Transverse colon (tissue), 4 donors: ENCODE data around the gene LRRC49. TPM values are rescaled to one million over a fixed set of nuclear protein-coding genes. Genes with fewer than 3 reads are reported as not detected.
"Not testable (repeated sequence)": the region's sequence is repeated elsewhere in the genome, so short reads cannot be mapped to it uniquely, and the experiment has no call there.

ENCODE experiments used
- DNase-seq: peaks from one replicate; pipeline ENCODE4 v3.0.0-alpha.2; 2019
- H3K27ac ChIP-seq, 4 donors: fragments of 200-600 bp; sonication (generic); 2 replicates each; pipeline ENCODE4 v1.5.1; 2016 to 2018; ENCODE audit warnings: inconsistent platforms in 4 of 4
- H3K27me3 ChIP-seq: fragments of 200-600 bp; sonication (generic); 2 replicates; pipeline ENCODE4 v1.5.1; 2017; ENCODE audit warnings: inconsistent platforms
- H3K36me3 ChIP-seq, 4 donors: fragments of 200-600 bp; sonication (generic); 2 replicates each; pipeline ENCODE4 v1.5.1; 2017 to 2019; ENCODE audit warnings: inconsistent platforms in 4 of 4
- H3K4me1 ChIP-seq, 4 donors: fragments of 200-600 bp; sonication (generic); 2 replicates each; pipeline ENCODE4 v1.5.1; 2017 to 2020; ENCODE audit warnings: inconsistent platforms in 4 of 4
- H3K4me3 ChIP-seq, 4 donors: fragments of 200-600 bp; sonication (generic); 1 replicate in 1 of 4; 2 replicates in 3 of 4; pipeline versions ENCODE4 v1.5.1 to v1.6.1; 2017 to 2019; ENCODE audit warnings: inconsistent platforms in 4 of 4
- H3K9me3 ChIP-seq, 2 donors: fragments of 200-600 bp; sonication (generic); 2 replicates each; pipeline ENCODE4 v1.5.1; 2017 to 2019; ENCODE audit warnings: inconsistent platforms in 2 of 2
- EP300 ChIP-seq: sonication (generic); formaldehyde crosslinking; IDR thresholded peaks from one replicate; pipeline ENCODE4 v1.6.1; 2017; ENCODE audit warnings: antibody characterized with exemption, low read depth
- POLR2A ChIP-seq: fragments of 450-650 bp; IDR thresholded peaks from one replicate; pipeline ENCODE4 v1.6.1; 2016; ENCODE audit warnings: antibody characterized with exemption, mild to moderate bottlenecking, moderate library complexity
- POLR2AphosphoS5 ChIP-seq, 3 donors: sonication (generic); formaldehyde crosslinking; IDR thresholded peaks; one replicate each; pipeline ENCODE4 v1.6.1; 2016; ENCODE audit warnings: antibody characterized with exemption in 3 of 3
- whole genome bisulfite sequencing, 2 donors: methylation state at CpG; one replicate each; pipeline ENCODE4 v1.1.5; 2018; ENCODE audit warnings: low coverage in 1 of 2; 5-methylcytosine and 5-hydroxymethylcytosine counted together
- in situ Hi-C, 4 donors: fragments of 200-750 bp; cut with MboI; loops; one replicate each; pipeline versions ENCODE4 v1.15.0 to v1.15.1; 2017; ENCODE audit warnings: low sequenced_read_pairs in 3 of 4, low pct_ligation_motif_present in 1 of 4, low pct_unique_long_range_greater_than_20kb in 1 of 4
- intact Hi-C: fragments of 100-400 bp; cut with DNase I; formaldehyde crosslinking; loops from one replicate; pipeline ENCODE4 v1.15.1; 2023; ENCODE audit warnings: low total_unique reads
- total RNA-seq, 4 donors: library from RNA; depleted of rRNA; stranded (reverse); fragments of >200 nt; gene quantifications; one replicate each; pipeline ENCODE4 v1.1.0, GENCODE V29; 2016
- TF ChIP-seq, protein P1 (sequence below), 5 experiments: fragments of 200-600 bp in 3 of 5; fragments of 450-650 bp in 2 of 5; sonication (generic) in 3 of 5; IDR thresholded peaks; 1 replicate in 2 of 5; 2 replicates in 3 of 5; pipeline ENCODE4 v1.5.1; 2016 to 2017; ENCODE audit warnings: antibody characterized with exemption in 5 of 5, inconsistent platforms in 3 of 5, mild to moderate bottlenecking in 2 of 5, moderate library complexity in 1 of 5

The LRRC49 gene
- total RNA-seq, 4 donors from 2014 or later, result 2.2 to 5.2 (median 4.8) TPM; not detected in 1

DNA sequence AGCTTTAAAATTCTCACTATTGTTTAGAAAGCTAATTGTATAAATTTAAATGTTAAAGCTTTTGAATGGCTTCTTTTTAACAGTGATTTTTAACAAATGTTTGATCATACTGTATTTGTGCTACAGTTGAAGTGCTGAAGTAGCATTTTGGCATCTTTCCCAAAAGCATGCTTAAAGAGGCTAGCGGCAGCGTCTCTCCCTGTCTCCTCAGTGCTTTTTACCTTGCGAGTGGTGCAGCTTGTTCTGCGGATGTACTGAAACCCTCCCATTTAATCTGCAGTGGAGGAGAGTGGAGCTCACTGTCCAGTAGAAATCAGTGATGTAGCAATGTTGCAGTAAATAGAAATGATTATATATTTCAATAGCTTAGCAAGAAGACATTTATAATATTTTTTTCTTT is 43.7 kb downstream of the LRRC49 start:
- H3K4me3 ChIP-seq, result no peak overlapping the region
- H3K9me3 ChIP-seq, result no peaks in the 10 kb centered on the region
- intact Hi-C loops, result no loop called here
- no peaks in the 10 kb centered on the region for H3K36me3 ChIP-seq
- H3K27me3 ChIP-seq, result no peaks in the 10 kb centered on the region
- WGBS, 2 donors, result 50 to 70% methylated on average over 4 of the region's 4 CpGs
- in situ Hi-C loops, result no loop called here
- H3K4me1 ChIP-seq, result no peaks in the 10 kb centered on the region
- DNase-seq, result no peak
- TF ChIP-seq, protein P1, sequence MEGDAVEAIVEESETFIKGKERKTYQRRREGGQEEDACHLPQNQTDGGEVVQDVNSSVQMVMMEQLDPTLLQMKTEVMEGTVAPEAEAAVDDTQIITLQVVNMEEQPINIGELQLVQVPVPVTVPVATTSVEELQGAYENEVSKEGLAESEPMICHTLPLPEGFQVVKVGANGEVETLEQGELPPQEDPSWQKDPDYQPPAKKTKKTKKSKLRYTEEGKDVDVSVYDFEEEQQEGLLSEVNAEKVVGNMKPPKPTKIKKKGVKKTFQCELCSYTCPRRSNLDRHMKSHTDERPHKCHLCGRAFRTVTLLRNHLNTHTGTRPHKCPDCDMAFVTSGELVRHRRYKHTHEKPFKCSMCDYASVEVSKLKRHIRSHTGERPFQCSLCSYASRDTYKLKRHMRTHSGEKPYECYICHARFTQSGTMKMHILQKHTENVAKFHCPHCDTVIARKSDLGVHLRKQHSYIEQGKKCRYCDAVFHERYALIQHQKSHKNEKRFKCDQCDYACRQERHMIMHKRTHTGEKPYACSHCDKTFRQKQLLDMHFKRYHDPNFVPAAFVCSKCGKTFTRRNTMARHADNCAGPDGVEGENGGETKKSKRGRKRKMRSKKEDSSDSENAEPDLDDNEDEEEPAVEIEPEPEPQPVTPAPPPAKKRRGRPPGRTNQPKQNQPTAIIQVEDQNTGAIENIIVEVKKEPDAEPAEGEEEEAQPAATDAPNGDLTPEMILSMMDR (IDR thresholded peaks at IDR 0.05), result no peak
- TF ChIP-seq POLR2AphosphoS5 (IDR thresholded peaks at IDR 0.05) (no peak), POLR2A (no peak), EP300 (no peak)
- no peak overlapping the region for H3K27ac ChIP-seq

DNA sequence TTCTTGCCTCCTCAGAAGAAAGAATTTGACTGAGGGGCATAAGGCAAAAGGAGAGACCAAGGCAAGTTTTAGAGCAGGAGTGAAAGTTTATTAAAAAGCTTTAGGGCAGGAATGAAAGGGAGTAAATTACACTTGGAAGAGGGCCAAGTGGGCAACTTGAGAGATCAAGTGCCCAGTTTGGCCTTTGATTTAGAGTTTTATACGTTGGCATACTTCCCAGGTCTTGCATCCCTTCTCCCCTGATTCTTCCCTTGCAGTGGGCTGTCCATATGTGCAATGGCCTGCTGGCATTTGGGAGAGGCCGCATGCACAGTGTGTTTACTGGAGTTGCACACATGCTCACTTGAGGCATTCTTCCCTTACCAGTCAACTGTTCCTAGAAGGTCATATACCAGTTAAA is 50.7 kb downstream of the LRRC49 start:
- H3K27ac ChIP-seq, H3K36me3 ChIP-seq, H3K27me3 ChIP-seq, H3K4me3 ChIP-seq, H3K4me1 ChIP-seq, intact Hi-C loops, in situ Hi-C loops, DNase-seq, H3K9me3 ChIP-seq: not testable (repeated sequence)
- 20 to 38% methylated on average over 1 to 2 of the region's 2 CpGs for WGBS, 2 donors

- 63 to 68% methylated on average over 5 to 7 of the region's 7 CpGs for WGBS, 2 donors
- Histone ChIP-seq H3K9me3 (peaks cover 2 to 10% of the 10 kb centered on the region in 2 donors), H3K27me3 (no peaks in the 10 kb centered on the region), H3K4me1 (no peaks in the 10 kb centered on the region), H3K27ac (no peak overlapping the region), H3K4me3 (no peak overlapping the region), H3K36me3 (no peaks in the 10 kb centered on the region)
- intact Hi-C loops (no loop called here), in situ Hi-C loops (no loop called here)
- no peak for TF ChIP-seq EP300
- no peak for TF ChIP-seq POLR2A
- TF ChIP-seq POLR2AphosphoS5 (IDR thresholded peaks at IDR 0.05), result no peak
- TF ChIP-seq, protein P1 (IDR thresholded peaks at IDR 0.05), result no peak
- DNase-seq, result no peak
These were observed 55.0 kb downstream of the LRRC49 start for GRCh38 chr15:70947351-70948335.

- H3K27me3 ChIP-seq, result no peaks in the 10 kb centered on the region
- H3K36me3 ChIP-seq, result no peaks in the 10 kb centered on the region
- no peak for DNase-seq
- intact Hi-C loops (no loop called here), in situ Hi-C loops (no loop called here)
- no peak overlapping the region for H3K4me3 ChIP-seq
- TF ChIP-seq POLR2A (no peak), POLR2AphosphoS5 (IDR thresholded peaks at IDR 0.05) (no peak), EP300 (no peak)
- TF ChIP-seq, protein P1 (IDR thresholded peaks at IDR 0.05), result no peak
- peaks cover 2 to 10% of the 10 kb centered on the region in 2 donors for H3K9me3 ChIP-seq
- no peak overlapping the region for H3K27ac ChIP-seq
- H3K4me1 ChIP-seq, result no peaks in the 10 kb centered on the region
These were observed 58.3 kb downstream of the LRRC49 start for GRCh38 chr15:70950953-70951352.
